Parathyroid adenoma (tissue), 2 donors: ENCODE data around the gene CFAP57.

Experiments used
- H2AFZ ChIP-seq: fragments of 300-600 bp; sonication (generic); one replicate; pipeline ENCODE4 v1.7.0; 2017; ENCODE audit warnings: antibody characterized with exemption, mild to moderate bottlenecking
- H3K27ac ChIP-seq: fragments of 300-600 bp; sonication (generic); one replicate; pipeline ENCODE4 v1.7.0; 2017
- H3K27me3 ChIP-seq: fragments of 300-600 bp; sonication (generic); one replicate; pipeline ENCODE4 v1.7.0; 2017; ENCODE audit warnings: low read length; ENCODE audit not compliant: control insufficient read depth, insufficient read depth
- H3K36me3 ChIP-seq: fragments of 300-600 bp; sonication (generic); one replicate; pipeline ENCODE4 v1.7.0; 2017; ENCODE audit warnings: low read length; ENCODE audit not compliant: control insufficient read depth, insufficient read depth
- H3K4me1 ChIP-seq: fragments of 300-600 bp; sonication (generic); one replicate; pipeline ENCODE4 v1.7.0; 2017; ENCODE audit warnings: control low read depth
- H3K4me2 ChIP-seq: fragments of 300-600 bp; sonication (generic); one replicate; pipeline ENCODE4 v1.7.0; 2017; ENCODE audit warnings: low read length
- H3K4me3 ChIP-seq: fragments of 300-600 bp; sonication (generic); one replicate; pipeline ENCODE4 v1.7.0; 2017; ENCODE audit warnings: low read depth, low read length
- H3K79me2 ChIP-seq: fragments of 300-600 bp; sonication (generic); one replicate; pipeline ENCODE4 v1.7.0; 2017; ENCODE audit warnings: control low read depth
- H3K9ac ChIP-seq: fragments of 300-600 bp; sonication (generic); one replicate; pipeline ENCODE4 v1.7.0; 2017; ENCODE audit warnings: mild to moderate bottlenecking
- H3K9me3 ChIP-seq: fragments of 300-600 bp; sonication (generic); one replicate; pipeline ENCODE4 v1.7.0; 2017; ENCODE audit warnings: low read length; ENCODE audit not compliant: control insufficient read depth
- CTCF ChIP-seq: fragments of 300-600 bp; sonication (generic); IDR thresholded peaks from one replicate; pipeline ENCODE4 v1.7.0; 2017; ENCODE audit warnings: antibody characterized with exemption, mild to moderate bottlenecking
- donor health status: primary hyperparathyroidism.

CFAP57 gene

GRCh38 chr1:43184995-43185394, 12.9 kb downstream of the CFAP57 start:
- no peaks in the 10 kb centered on the region for H3K4me1 ChIP-seq
- no peak overlapping the region for H2AFZ ChIP-seq
- no peaks in the 10 kb centered on the region for H3K27me3 ChIP-seq
- TF ChIP-seq CTCF: no peak
- H3K27ac ChIP-seq: no peak overlapping the region
- H3K79me2 ChIP-seq: no peaks in the 10 kb centered on the region
- H3K36me3 ChIP-seq: no peaks in the 10 kb centered on the region
- no peak overlapping the region for H3K9ac ChIP-seq
- H3K4me3 ChIP-seq: no peak overlapping the region
- H3K9me3 ChIP-seq: no peaks in the 10 kb centered on the region
- no peak overlapping the region for H3K4me2 ChIP-seq

DNA sequence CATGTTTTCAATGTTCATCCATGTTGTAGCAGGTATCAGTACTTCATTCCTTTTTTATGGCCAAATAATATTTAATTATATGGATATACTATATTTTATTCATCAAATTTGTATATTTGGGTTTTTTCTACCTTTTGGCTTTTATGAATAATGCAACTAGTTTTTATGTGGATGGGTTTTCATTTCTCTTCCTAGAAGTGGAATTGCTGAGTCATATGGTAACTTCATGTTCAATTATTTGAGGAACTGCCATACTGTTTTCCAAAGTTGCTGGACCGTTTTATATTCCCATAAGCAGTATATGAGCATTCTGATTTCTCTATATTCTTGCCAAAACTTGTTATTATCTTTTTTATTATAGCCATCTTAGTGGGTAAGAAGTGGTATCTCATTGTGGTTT, 16.0 kb downstream of the CFAP57 start:
- H2AFZ ChIP-seq: no peak overlapping the region

DNA sequence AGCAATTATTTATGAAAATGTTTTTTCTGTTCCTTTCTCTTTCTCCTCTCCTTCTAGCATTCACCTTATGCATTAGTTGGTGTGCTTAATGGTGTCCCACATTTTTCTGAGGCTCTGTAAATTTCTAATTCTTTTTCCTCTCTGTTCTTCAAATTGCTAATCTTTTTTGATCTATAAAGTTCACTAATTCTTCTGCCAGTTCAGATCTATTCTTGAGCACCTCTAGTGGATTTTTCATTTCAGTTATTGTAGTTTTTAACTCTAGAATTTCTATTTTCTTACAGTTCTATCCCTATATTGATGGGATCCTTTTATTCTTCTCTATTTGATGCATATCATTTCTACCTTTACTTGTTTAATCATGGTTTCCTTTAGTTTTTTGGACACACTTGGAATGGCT, 22.4 kb downstream of the CFAP57 start:
- no peaks in the 10 kb centered on the region for H3K36me3 ChIP-seq

More for the DNA sequence above, 16.0 kb downstream of the CFAP57 start:
- H3K36me3 ChIP-seq: no peaks in the 10 kb centered on the region
- no peak overlapping the region for H3K27ac ChIP-seq
- no peak overlapping the region for H3K9ac ChIP-seq
- H3K27me3 ChIP-seq: no peaks in the 10 kb centered on the region
- no peaks in the 10 kb centered on the region for H3K9me3 ChIP-seq
- H3K79me2 ChIP-seq: no peaks in the 10 kb centered on the region
- no peak overlapping the region for H3K4me2 ChIP-seq
- H3K4me3 ChIP-seq: no peak overlapping the region
- no peak for TF ChIP-seq CTCF
- no peaks in the 10 kb centered on the region for H3K4me1 ChIP-seq

DNA sequence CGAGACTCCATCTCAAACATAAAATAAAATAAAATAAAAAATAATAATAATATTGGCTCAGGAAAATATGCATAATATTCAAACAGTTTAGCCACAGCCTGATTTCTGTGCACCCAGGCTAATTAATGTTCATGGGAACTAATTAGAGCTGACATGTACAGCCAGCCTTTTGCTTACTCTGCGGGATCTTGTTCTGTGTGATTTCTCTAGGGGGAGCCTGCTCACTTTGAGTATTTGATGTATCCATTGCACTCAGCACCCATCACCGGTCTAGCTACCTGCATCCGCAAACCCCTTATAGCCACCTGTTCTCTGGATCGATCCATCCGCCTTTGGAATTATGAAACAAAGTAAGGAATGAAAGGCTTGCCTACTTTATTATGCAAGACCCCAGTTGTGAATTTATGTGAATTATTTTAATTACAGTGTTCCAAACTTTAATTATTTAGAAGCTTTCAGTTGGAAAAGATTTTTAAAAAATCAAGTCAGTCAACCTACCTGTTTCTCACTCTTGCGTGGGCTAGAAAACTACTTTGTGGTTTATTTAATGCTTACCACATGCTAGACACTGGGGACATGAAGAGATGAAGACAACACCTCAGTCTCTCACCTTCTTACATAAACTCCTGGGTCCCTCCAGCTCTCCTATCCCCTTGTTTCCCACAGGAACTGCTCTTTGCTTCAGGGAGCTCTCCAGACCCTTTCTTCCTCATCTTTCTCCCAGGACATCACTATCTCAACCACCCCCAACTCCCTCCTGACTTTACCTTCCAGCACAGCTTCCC, 25.4 kb downstream of the CFAP57 start:
- no peak overlapping the region for H3K4me3 ChIP-seq
- H3K4me1 ChIP-seq: no peaks in the 10 kb centered on the region
- no peak overlapping the region for H3K4me2 ChIP-seq
- H3K9ac ChIP-seq: no peak overlapping the region
- no peaks in the 10 kb centered on the region for H3K9me3 ChIP-seq
- H3K27me3 ChIP-seq: no peaks in the 10 kb centered on the region
- H3K27ac ChIP-seq: no peak overlapping the region
- H3K36me3 ChIP-seq: no peaks in the 10 kb centered on the region
- TF ChIP-seq CTCF: no peak
- no peaks in the 10 kb centered on the region for H3K79me2 ChIP-seq
- H2AFZ ChIP-seq: no peak overlapping the region

More for the DNA sequence above, 22.4 kb downstream of the CFAP57 start:
- H3K27me3 ChIP-seq: no peaks in the 10 kb centered on the region
- no peak overlapping the region for H3K9ac ChIP-seq
- no peak overlapping the region for H3K4me3 ChIP-seq
- H2AFZ ChIP-seq: no peak overlapping the region
- no peak overlapping the region for H3K4me2 ChIP-seq
- H3K4me1 ChIP-seq: no peaks in the 10 kb centered on the region
- H3K9me3 ChIP-seq: no peaks in the 10 kb centered on the region
- H3K79me2 ChIP-seq: no peaks in the 10 kb centered on the region
- TF ChIP-seq CTCF: no peak
- H3K27ac ChIP-seq: no peak overlapping the region
